Trophoblast cell (in vitro differentiated cells and primary cell): Measurements from ENCODE around the gene IL10RA.
"Not testable (repeated sequence)": the region's sequence is repeated elsewhere in the genome, so short reads cannot be mapped to it uniquely, and the experiment has no call there.

Experiments
- DNase-seq, 2 donors: peaks; one replicate each; pipeline ENCODE4 v3.0.0-alpha.2; 2016
- H2AFZ ChIP-seq: 2 replicates; pipeline ENCODE4 v1.6.1; 2013; ENCODE audit warnings: low read length, moderate library complexity, mild to moderate bottlenecking; ENCODE audit not compliant: insufficient read depth, poor library complexity
- H2AK5ac ChIP-seq: 2 replicates; pipeline ENCODE4 v1.6.1; 2013; ENCODE audit warnings: mild to moderate bottlenecking, low read length
- H2BK120ac ChIP-seq: 2 replicates; pipeline ENCODE4 v1.6.1; 2013; ENCODE audit warnings: low read length, mild to moderate bottlenecking, moderate library complexity; ENCODE audit not compliant: insufficient read depth, poor library complexity
- H2BK12ac ChIP-seq: 2 replicates; pipeline ENCODE4 v1.6.1; 2013; ENCODE audit warnings: mild to moderate bottlenecking, low read length, moderate library complexity
- H2BK5ac ChIP-seq: 2 replicates; pipeline ENCODE4 v1.6.1; 2013; ENCODE audit warnings: low read length, low read depth, moderate library complexity, mild to moderate bottlenecking; ENCODE audit not compliant: poor library complexity
- H3K14ac ChIP-seq: 2 replicates; pipeline ENCODE4 v1.6.1; 2013; ENCODE audit warnings: mild to moderate bottlenecking, low read length
- H3K18ac ChIP-seq: 2 replicates; pipeline ENCODE4 v1.6.1; 2013; ENCODE audit warnings: mild to moderate bottlenecking, low read length
- H3K23ac ChIP-seq: 2 replicates; pipeline ENCODE4 v1.6.1; 2013; ENCODE audit warnings: low read length
- H3K27ac ChIP-seq: 2 replicates; pipeline ENCODE4 v1.5.1; 2013; ENCODE audit warnings: low read depth, mild to moderate bottlenecking, inconsistent platforms, low read length, moderate library complexity
- H3K27me3 ChIP-seq: 2 replicates; pipeline ENCODE4 v1.6.1; 2013; ENCODE audit warnings: inconsistent platforms, mild to moderate bottlenecking, low read length, moderate library complexity; ENCODE audit not compliant: insufficient read depth
- H3K36me3 ChIP-seq, 2 experiments: 1 replicate in 1 of 2; 2 replicates in 1 of 2; pipeline ENCODE4 v1.6.1; 2013; ENCODE audit warnings: low read length in 2 of 2, mild to moderate bottlenecking in 2 of 2, moderate library complexity in 1 of 2; ENCODE audit not compliant: insufficient read depth in 2 of 2, control insufficient read depth in 1 of 2
- H3K4ac ChIP-seq: 2 replicates; pipeline ENCODE4 v1.6.1; 2013; ENCODE audit warnings: low read depth, mild to moderate bottlenecking, low read length, moderate library complexity
- H3K4me1 ChIP-seq, 2 experiments: 1 replicate in 1 of 2; 2 replicates in 1 of 2; pipeline ENCODE4 v1.6.1; 2013; ENCODE audit warnings: low read length in 2 of 2, mild to moderate bottlenecking in 2 of 2, moderate library complexity in 1 of 2; ENCODE audit not compliant: insufficient read depth in 2 of 2, control insufficient read depth in 1 of 2
- H3K4me2 ChIP-seq: 2 replicates; pipeline ENCODE4 v1.6.1; 2013; ENCODE audit warnings: inconsistent platforms, mild to moderate bottlenecking, low read length, moderate library complexity
- H3K4me3 ChIP-seq: 2 replicates; pipeline ENCODE4 v1.5.1; 2013; ENCODE audit warnings: mild to moderate bottlenecking, low read depth, low read length, inconsistent platforms
- H3K79me1 ChIP-seq: one replicate; pipeline ENCODE4 v1.6.1; 2013; ENCODE audit warnings: low read length
- H3K79me2 ChIP-seq: 2 replicates; pipeline ENCODE4 v1.6.1; 2013; ENCODE audit warnings: low read length, mild to moderate bottlenecking; ENCODE audit not compliant: control insufficient read depth, insufficient read depth, poor library complexity
- H3K9ac ChIP-seq: 2 replicates; pipeline ENCODE4 v1.6.1; 2013; ENCODE audit warnings: mild to moderate bottlenecking, low read length
- H3K9me3 ChIP-seq: 2 replicates; pipeline ENCODE4 v1.6.1; 2013; ENCODE audit warnings: low read depth, mild to moderate bottlenecking, control low read depth, inconsistent platforms, low read length; ENCODE audit not compliant: insufficient read depth
- H4K12ac ChIP-seq: 2 replicates; pipeline ENCODE4 v1.6.1; 2013; ENCODE audit warnings: low read depth, mild to moderate bottlenecking, low read length, moderate library complexity
- H4K8ac ChIP-seq: 2 replicates; pipeline ENCODE4 v1.6.1; 2013; ENCODE audit warnings: low read depth, mild to moderate bottlenecking, low read length, moderate library complexity
- H4K91ac ChIP-seq: one replicate; pipeline ENCODE4 v1.6.1; 2013; ENCODE audit warnings: low read depth, mild to moderate bottlenecking, low read length, moderate library complexity
- WGBS: extraction: QIAGEN DNeasy Blood & Tissue Kit; methylation state at CpG from one replicate; pipeline ENCODE4 v1.1.7; 2013; ENCODE audit warnings: missing lambda C conversion rate; ENCODE audit not compliant: insufficient read length, insufficient coverage; ENCODE audit errors: extremely low coverage; 5-methylcytosine and 5-hydroxymethylcytosine counted together

The IL10RA gene

DNA sequence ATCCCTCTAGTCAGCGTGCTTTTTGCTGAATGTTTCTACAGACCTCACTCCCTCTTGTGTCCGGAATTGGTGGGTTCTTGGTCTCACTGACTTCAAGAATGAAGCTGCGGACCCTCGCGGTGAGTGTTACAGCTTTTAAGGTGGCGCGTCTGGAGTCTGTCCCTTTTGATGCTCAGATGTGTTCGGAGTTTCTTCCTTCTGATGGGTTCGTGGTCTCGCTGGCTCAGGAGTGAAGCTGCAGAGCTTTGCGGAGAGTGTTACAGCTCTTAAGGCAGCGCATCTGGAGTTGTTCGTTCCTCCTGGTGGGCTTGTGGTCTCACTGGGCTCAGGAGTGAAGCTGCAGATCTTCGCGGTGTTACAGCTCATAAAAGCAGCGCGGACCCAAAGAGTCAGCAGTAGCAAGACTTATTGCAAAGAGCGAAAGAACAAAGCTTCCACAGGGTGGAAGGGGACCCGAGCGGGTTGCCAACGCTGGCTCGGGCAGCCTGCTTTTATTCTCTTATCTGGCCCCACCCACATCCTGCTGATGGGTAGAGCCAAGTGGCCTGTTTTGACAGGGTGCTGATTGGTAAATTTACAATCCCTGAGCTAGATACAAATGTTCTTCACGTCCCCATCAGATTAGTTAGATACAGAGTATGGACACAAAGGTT lies 8.5 kb upstream of the IL10RA start:
- H3K27me3 ChIP-seq, H3K18ac ChIP-seq, H3K14ac ChIP-seq, H2AFZ ChIP-seq, H4K8ac ChIP-seq, H3K27ac ChIP-seq, H4K91ac ChIP-seq, H3K4me2 ChIP-seq, H3K4me3 ChIP-seq, H3K9me3 ChIP-seq, H2BK5ac ChIP-seq, H4K12ac ChIP-seq, H2BK12ac ChIP-seq, H2BK120ac ChIP-seq, H3K79me2 ChIP-seq, H3K9ac ChIP-seq, H3K36me3 ChIP-seq, DNase-seq, H3K79me1 ChIP-seq, H3K4me1 ChIP-seq, H3K23ac ChIP-seq, H3K4ac ChIP-seq, H2AK5ac ChIP-seq: not testable (repeated sequence)
- WGBS = no CpG with 5 or more reads among the region's 23 CpGs

DNA sequence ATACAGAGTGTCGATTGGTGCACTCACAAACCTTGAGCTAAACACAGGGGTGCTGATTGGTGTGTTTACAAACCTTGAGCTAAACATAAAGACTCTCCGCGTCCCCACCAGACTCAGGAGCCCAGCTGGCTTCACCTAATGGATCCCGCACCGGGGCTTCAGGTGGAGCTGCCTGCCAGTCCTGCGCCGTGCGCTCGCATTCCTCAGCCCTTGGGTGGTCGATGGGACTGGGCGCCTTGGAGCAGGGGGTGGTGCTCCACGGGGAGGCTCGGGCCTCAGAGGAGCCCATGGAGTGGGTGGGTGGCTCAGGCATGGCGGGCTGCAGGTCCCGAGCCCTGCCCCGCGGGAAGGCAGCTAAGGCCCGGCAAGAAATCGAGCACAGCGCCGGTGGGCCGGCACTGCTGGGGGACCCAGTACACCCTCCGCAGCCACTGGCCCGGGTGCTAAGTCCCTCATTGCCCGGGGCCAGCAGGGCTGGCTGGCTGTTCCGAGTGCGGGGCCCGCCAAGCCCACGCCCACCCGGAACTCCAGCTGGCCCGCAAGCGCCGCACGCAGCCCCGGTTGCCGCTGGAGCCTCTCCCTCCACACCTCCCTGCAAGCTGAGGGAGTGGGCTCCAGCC lies 7.8 kb upstream of the IL10RA start:
- H4K12ac ChIP-seq, H3K9ac ChIP-seq, H3K4me2 ChIP-seq, H3K9me3 ChIP-seq, H3K14ac ChIP-seq, H3K4ac ChIP-seq, H2BK12ac ChIP-seq, H3K18ac ChIP-seq, H4K8ac ChIP-seq, H3K36me3 ChIP-seq, H3K79me1 ChIP-seq, H2AFZ ChIP-seq, H4K91ac ChIP-seq, H3K27me3 ChIP-seq, H3K4me1 ChIP-seq, DNase-seq, H3K4me3 ChIP-seq, H3K27ac ChIP-seq, H3K79me2 ChIP-seq, H3K23ac ChIP-seq, H2BK5ac ChIP-seq, H2AK5ac ChIP-seq, H2BK120ac ChIP-seq: not testable (repeated sequence)
- WGBS = no CpG with 5 or more reads among the region's 36 CpGs

DNA sequence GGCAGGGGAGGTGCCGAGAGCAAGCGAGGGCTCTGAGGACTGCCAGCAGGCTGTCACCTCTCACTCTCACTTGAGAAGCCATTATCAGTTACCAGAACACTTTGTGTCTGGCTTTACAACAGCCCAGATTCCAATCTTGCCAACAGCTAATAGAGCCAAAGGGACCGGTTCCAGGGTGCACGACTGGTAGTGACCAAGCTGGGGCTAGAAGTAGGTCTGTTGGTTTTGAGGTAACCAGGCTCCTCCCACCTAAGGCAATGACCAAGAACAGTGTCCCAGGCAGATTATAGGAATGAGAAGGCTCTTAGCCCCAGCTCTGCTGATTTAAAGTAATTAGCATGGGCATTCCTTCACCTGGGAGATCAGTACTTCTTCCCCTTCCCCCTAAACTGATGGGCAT lies 7.2 kb upstream of the IL10RA start:
- Histone ChIP-seq H3K18ac (no peak overlapping the region), H2BK5ac (no peak overlapping the region), H2AFZ (no peak overlapping the region), H3K23ac (no peak overlapping the region), H4K91ac (no peak overlapping the region), H4K8ac (no peak overlapping the region), H3K4me2 (no peak overlapping the region), H3K9ac (no peak overlapping the region), H3K36me3 (no peaks in the 10 kb centered on the region), H3K27ac (no peak overlapping the region), H3K79me2 (no peaks in the 10 kb centered on the region), H2BK120ac (no peak overlapping the region), H3K79me1 (no peaks in the 10 kb centered on the region), H2BK12ac (no peak overlapping the region), H2AK5ac (no peak overlapping the region), H3K14ac (no peak overlapping the region), H3K4me1 (no peaks in the 10 kb centered on the region), H3K4ac (no peak overlapping the region), H4K12ac (no peak overlapping the region), H3K4me3 (no peak overlapping the region), H3K27me3 (peaks cover 2% of the 10 kb centered on the region), H3K9me3 (peaks cover 5% of the 10 kb centered on the region)
- WGBS = no CpG with 5 or more reads among the region's 4 CpGs
- peak in 1 of 2 donors; percentile 18 for DNase-seq

DNA sequence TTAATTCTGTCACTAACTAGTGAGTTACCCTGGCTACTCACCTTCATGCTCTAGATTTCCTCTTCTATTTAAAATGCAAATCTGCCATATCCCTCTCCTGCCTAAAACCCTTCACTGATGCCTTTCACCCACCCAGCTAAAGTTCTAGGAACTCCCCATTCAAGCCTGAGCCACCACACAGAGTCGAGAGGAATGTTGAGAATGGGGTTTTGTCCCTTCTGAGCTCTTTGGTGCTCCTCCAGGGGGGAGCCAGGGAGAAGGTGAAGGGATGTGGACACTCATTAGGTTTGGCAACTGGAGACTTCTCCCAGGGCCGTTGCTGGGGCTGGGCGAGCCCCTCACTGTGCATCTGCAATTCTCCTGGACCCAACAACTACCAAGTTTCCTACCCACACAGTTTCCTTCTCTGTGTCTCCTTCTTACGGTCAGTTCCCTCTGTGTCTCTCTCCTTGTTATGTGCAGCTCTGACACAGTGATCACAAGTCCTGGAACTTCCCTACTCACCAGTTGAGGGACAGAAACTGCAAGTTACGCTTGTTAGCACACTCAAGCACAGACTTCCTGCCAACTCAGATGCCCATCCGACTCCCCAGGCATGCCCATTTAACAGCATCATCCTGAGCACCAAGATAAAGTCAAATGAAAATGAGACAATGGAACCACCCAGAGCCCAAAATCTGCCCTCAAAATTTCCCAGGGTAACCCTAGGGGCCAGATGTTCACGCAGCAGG lies 6.5 kb upstream of the IL10RA start:
- Histone ChIP-seq H4K8ac (no peak overlapping the region), H3K79me2 (no peaks in the 10 kb centered on the region), H3K27ac (no peak overlapping the region), H3K9me3 (peaks cover 5% of the 10 kb centered on the region), H2BK120ac (no peak overlapping the region), H3K4me3 (no peak overlapping the region), H3K18ac (no peak overlapping the region), H4K91ac (no peak overlapping the region), H3K4me2 (no peak overlapping the region), H2AFZ (no peak overlapping the region), H3K4me1 (no peaks in the 10 kb centered on the region), H2AK5ac (no peak overlapping the region), H3K79me1 (no peaks in the 10 kb centered on the region), H2BK5ac (no peak overlapping the region), H3K23ac (no peak overlapping the region), H3K9ac (no peak overlapping the region), H3K36me3 (no peaks in the 10 kb centered on the region), H2BK12ac (no peak overlapping the region), H3K4ac (no peak overlapping the region), H4K12ac (no peak overlapping the region), H3K14ac (no peak overlapping the region), H3K27me3 (peaks cover 2% of the 10 kb centered on the region)
- peak; percentile 77 to 79 for DNase-seq
- no CpG with 5 or more reads among the region's 7 CpGs for WGBS
